GM12878 (cell line): Measurements from ENCODE around the gene PRICKLE4. TPM values are rescaled to one million over a fixed set of nuclear protein-coding genes. Genes with fewer than 3 reads are reported as not detected.

Experiments
- ATAC-seq: fragments of 200-7000 bp; cut with Tn5 transposase; 3 replicates; pipeline ENCODE4 v1.9.1; 2020; ENCODE audit warnings: mild to moderate bottlenecking, moderate library complexity
- BruUV-seq: library from RNA; stranded (reverse); fragments of 400-500 nt; replicated peaks from 2 replicates; lab custom pipeline; 2021; lab: Mats Ljungman, UMichigan
- CTCF ChIA-PET: fragments of 300-600 bp; sonication (Branson Sonifier 250); formaldehyde crosslinking; extraction: SDS; loops from one replicate; lab custom pipeline; 2021; ENCODE audit warnings: inconsistent platforms; lab: Yijun Ruan, JAX
- POLR2A ChIA-PET: fragments of 350-600 bp; formaldehyde crosslinking; extraction: SDS; loops from one replicate; lab custom pipeline; 2021; ENCODE audit warnings: inconsistent platforms; lab: Charles Lee
- RAD21 ChIA-PET: fragments of 300-600 bp; sonication (Branson Sonifier 250); formaldehyde crosslinking; loops from one replicate; lab custom pipeline; 2023; ENCODE audit warnings: antibody characterized with exemption; ENCODE audit not compliant: unreplicated experiment; lab: Charles Lee
- SMC1A ChIA-PET: fragments of 300-600 bp; sonication (Branson Sonifier 250); formaldehyde crosslinking; loops from one replicate; lab custom pipeline; 2023; ENCODE audit not compliant: unreplicated experiment, uncharacterized antibody; lab: Charles Lee
- DNase-seq: peaks from one replicate; pipeline ENCODE4 v3.0.0-alpha.2; 2011; ENCODE audit warnings: low read depth, low spot score
- FAIRE-seq: peaks from 3 replicates; lab custom pipeline; 2011; peaks lifted over from hg19 to GRCh38; lab: Jason Lieb, UNC
- H2AFZ ChIP-seq: 2 replicates; pipeline ENCODE4 v1.6.0; 2011; ENCODE audit warnings: low read depth, low read length, control low read depth; ENCODE audit not compliant: control insufficient read depth
- H3K27ac ChIP-seq: 2 replicates; pipeline ENCODE4 v1.5.1; 2011; ENCODE audit warnings: control low read depth; ENCODE audit not compliant: control insufficient read depth, insufficient read depth
- H3K27me3 ChIP-seq, 2 experiments: replicated peaks in 1 of 2; 2 replicates each; pipeline versions ENCODE4 v1.6.0 to v1.6.1; 2011; ENCODE audit warnings: low read length in 1 of 2; ENCODE audit not compliant: control insufficient read depth in 2 of 2, insufficient read depth in 2 of 2
- H3K36me3 ChIP-seq, 2 experiments: 2 replicates each; pipeline ENCODE4 v1.5.1; 2011; ENCODE audit warnings: low read length in 1 of 2; ENCODE audit not compliant: control insufficient read depth in 2 of 2, insufficient read depth in 2 of 2
- H3K4me1 ChIP-seq: 2 replicates; pipeline ENCODE4 v1.6.1; 2011; ENCODE audit warnings: mild to moderate bottlenecking, low read length, moderate library complexity, mixed read lengths; ENCODE audit not compliant: control insufficient read depth, insufficient read depth
- H3K4me2 ChIP-seq: 2 replicates; pipeline ENCODE4 v1.6.0; 2011; ENCODE audit warnings: control low read depth; ENCODE audit not compliant: control insufficient read depth, insufficient read depth
- H3K4me3 ChIP-seq: fragments of 200-600 bp; sonication (generic); 2 replicates; pipeline ENCODE4 v1.5.1; 2016
- H3K79me2 ChIP-seq: 2 replicates; pipeline ENCODE4 v1.6.0; 2011; ENCODE audit warnings: low read length; ENCODE audit not compliant: control insufficient read depth, insufficient read depth
- H3K9ac ChIP-seq: 2 replicates; pipeline ENCODE4 v1.8.0; 2011; ENCODE audit warnings: low read length, control low read depth, mixed read lengths; ENCODE audit not compliant: control insufficient read depth, insufficient read depth
- H3K9me3 ChIP-seq: replicated peaks from 3 replicates; pipeline ENCODE4 v1.5.1; 2011; ENCODE audit warnings: mild to moderate bottlenecking, low read length; ENCODE audit not compliant: control insufficient read depth, insufficient read depth
- H4K20me1 ChIP-seq: 2 replicates; pipeline ENCODE4 v1.6.0; 2011; ENCODE audit not compliant: control insufficient read depth, insufficient read depth
- BCL11A ChIP-seq: IDR thresholded peaks from 2 replicates; pipeline ENCODE4 v1.6.1; 2011; ENCODE audit warnings: low read depth, low read length
- CBFB ChIP-seq: IDR thresholded peaks from 2 replicates; pipeline ENCODE4 v1.6.1; 2016; ENCODE audit warnings: antibody characterized with exemption, low read depth
- CEBPZ ChIP-seq: fragments of 150-350 bp; IDR thresholded peaks from 2 replicates; pipeline ENCODE4 v1.6.1; 2016; ENCODE audit warnings: low read depth, low read length
- CHD1 ChIP-seq: IDR thresholded peaks from 2 replicates; pipeline ENCODE4 v1.6.1; 2012; ENCODE audit warnings: low read depth, low read length, improper control_type of control experiment
- CHD2 ChIP-seq: IDR thresholded peaks from 2 replicates; pipeline ENCODE4 v1.6.1; 2011; ENCODE audit warnings: low read depth, low read length, improper control_type of control experiment, borderline replicate concordance
- HDGF ChIP-seq: fragments of 450-650 bp; IDR thresholded peaks from 2 replicates; pipeline ENCODE4 v1.6.1; 2016; ENCODE audit warnings: antibody characterized with exemption
- MEF2A ChIP-seq: IDR thresholded peaks from 2 replicates; pipeline ENCODE4 v1.6.1; 2011; ENCODE audit warnings: low read depth, mild to moderate bottlenecking, low read length, moderate library complexity; ENCODE audit not compliant: insufficient read depth
- PML ChIP-seq: IDR thresholded peaks from 2 replicates; pipeline ENCODE4 v1.6.1; 2012; ENCODE audit warnings: low read length, inconsistent platforms
- SUZ12 ChIP-seq: fragments of 200-600 bp; sonication (generic); IDR thresholded peaks from one replicate; pipeline ENCODE4 v1.6.1; 2018; ENCODE audit warnings: antibody characterized with exemption, mild to moderate bottlenecking; ENCODE audit not compliant: unreplicated experiment
- YBX1 ChIP-seq: fragments of 450-650 bp; IDR thresholded peaks from 2 replicates; pipeline ENCODE4 v1.6.1; 2016; ENCODE audit warnings: antibody characterized with exemption
- ZBTB33 ChIP-seq: fragments of 450-650 bp; IDR thresholded peaks from 2 replicates; pipeline ENCODE4 v1.6.1; 2017; ENCODE audit warnings: mild to moderate bottlenecking
- ZBTB40 ChIP-seq: fragments of 450-650 bp; IDR thresholded peaks from 2 replicates; pipeline ENCODE4 v1.6.1; 2016; ENCODE audit warnings: mild to moderate bottlenecking, moderate library complexity, borderline replicate concordance
- WGBS: methylation state at CpG from one replicate; pipeline ENCODE4 v1.1.6; 2016; ENCODE audit warnings: low lambda C conversion rate; ENCODE audit not compliant: insufficient replicate concordance, insufficient coverage; ENCODE audit errors: missing lambda C conversion rate; 5-methylcytosine and 5-hydroxymethylcytosine counted together
- in situ Hi-C: fragments of 300-500 bp; cut with MboI; formaldehyde crosslinking; loops from 9 replicates; pipeline ENCODE4 v1.14.3; 2018; ENCODE audit warnings: mixed read lengths
- intact Hi-C: fragments of 100-400 bp; cut with micrococcal nuclease; formaldehyde crosslinking; loops from one replicate; pipeline ENCODE4 v1.14.2; 2022; ENCODE audit not compliant: unreplicated experiment
- polyA plus RNA-seq, 11 experiments: library from polyadenylated mRNA; depleted of rRNA in 4 of 11; unstranded in 6 of 11; stranded (reverse) in 5 of 11; fragments of >200 nt; fragmentation: Nextera tagmentation in 4 of 11; fragmentation: Illumina TruSeq in 1 of 11; extraction: Ambion mirVana in 4 of 11; extraction: Trizol in 1 of 11; gene quantifications; 1 replicate in 1 of 11; 2 replicates in 10 of 11; pipeline versions ENCODE4 v1.2.1 to v1.2.3, GENCODE V29; 2011 to 2016; ENCODE audit warnings: inconsistent platforms in 2 of 11, missing spikeins in 2 of 11, low read depth in 1 of 11
- total RNA-seq, 4 experiments: library from RNA; depleted of rRNA in 3 of 4; stranded (reverse); fragments of >200 nt in 3 of 4; fragmentation: Illumina TruSeq in 1 of 4; extraction: Trizol in 1 of 4; gene quantifications; 2 replicates each; pipeline versions ENCODE4 v1.2.1 to v1.2.3, GENCODE V29; 2013 to 2021

PRICKLE4 gene
- total and polyA plus RNA-seq, 10 of the 15 experiments (the other 5 are each of a cell fraction or from before 2014, with no cell fraction given) = 0.33 to 0.85 (median 0.35) TPM; not detected in 7

- no peak overlapping the region for H3K4me3 ChIP-seq
- no peaks in the 10 kb centered on the region for H3K9me3 ChIP-seq
- FAIRE-seq = no peak
- ChIA-PET RAD21 (interaction anchor here (3.2 kb wide), 1 partner anchor 246 kb away, joined by 14 read pairs; no protein-coding TSS in a partner anchor), CTCF (interaction anchor here (1.2 to 5.4 kb wide), 3 partner anchors 12 to 245 kb away, joined by 3 to 38 read pairs (median 7); partner anchors contain the start of gene TOMM6), SMC1A (no interaction called here), POLR2A (no interaction called here)
- no peaks in the 10 kb centered on the region for H3K79me2 ChIP-seq
- no peak for DNase-seq
- H4K20me1 ChIP-seq = no peaks in the 10 kb centered on the region
- H3K4me1 ChIP-seq = no peaks in the 10 kb centered on the region
- H3K4me2 ChIP-seq = no peak overlapping the region
- no peaks in the 10 kb centered on the region for H3K27me3 ChIP-seq
- no peak overlapping the region for H2AFZ ChIP-seq
- H3K27ac ChIP-seq = no peak overlapping the region
- no TSS peak for BruUV-seq
- no peak overlapping the region for H3K9ac ChIP-seq
- in situ Hi-C loops = no loop called here
- ATAC-seq = no peak
- intact Hi-C loops = no loop called here
- 85% methylated on average over 7 of the region's 7 CpGs for WGBS
- H3K36me3 ChIP-seq = no peaks in the 10 kb centered on the region; a peak in 3 of 4 replicates
- TF ChIP-seq ZBTB40 (no peak), BCL11A (no peak), CHD2 (no peak), SUZ12 (no peak), CEBPZ (no peak), MEF2A (no peak), ZBTB33 (no peak), YBX1 (no peak), CHD1 (no peak), PML (no peak), HDGF (no peak), CBFB (no peak)
Observed at GRCh38 chr6:41798901-41799558, 18.4 kb downstream of the PRICKLE4 start.
